Measurements from ENCODE around the gene F7.

DNA sequence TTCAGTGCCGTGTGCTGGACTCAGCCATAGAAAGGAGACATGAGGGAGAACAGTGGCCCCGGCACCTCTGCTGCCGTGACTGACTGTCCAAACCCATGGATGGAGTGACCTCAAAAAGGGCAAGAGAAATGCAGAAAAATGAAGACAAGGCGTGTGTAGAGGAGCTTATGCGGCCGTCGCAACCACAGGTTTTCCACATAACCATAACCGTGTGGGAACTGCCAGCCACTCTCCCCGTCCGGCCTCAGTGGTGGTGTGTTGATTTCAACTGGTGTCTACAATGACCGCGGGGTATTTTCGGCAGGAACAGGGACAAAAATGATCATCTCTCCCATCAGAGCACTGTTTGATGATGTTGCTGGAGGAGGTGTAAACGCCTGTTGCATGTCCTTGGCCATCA, 42.9 kb upstream of the F7 start:
- TF ChIP-seq, protein P1, sequence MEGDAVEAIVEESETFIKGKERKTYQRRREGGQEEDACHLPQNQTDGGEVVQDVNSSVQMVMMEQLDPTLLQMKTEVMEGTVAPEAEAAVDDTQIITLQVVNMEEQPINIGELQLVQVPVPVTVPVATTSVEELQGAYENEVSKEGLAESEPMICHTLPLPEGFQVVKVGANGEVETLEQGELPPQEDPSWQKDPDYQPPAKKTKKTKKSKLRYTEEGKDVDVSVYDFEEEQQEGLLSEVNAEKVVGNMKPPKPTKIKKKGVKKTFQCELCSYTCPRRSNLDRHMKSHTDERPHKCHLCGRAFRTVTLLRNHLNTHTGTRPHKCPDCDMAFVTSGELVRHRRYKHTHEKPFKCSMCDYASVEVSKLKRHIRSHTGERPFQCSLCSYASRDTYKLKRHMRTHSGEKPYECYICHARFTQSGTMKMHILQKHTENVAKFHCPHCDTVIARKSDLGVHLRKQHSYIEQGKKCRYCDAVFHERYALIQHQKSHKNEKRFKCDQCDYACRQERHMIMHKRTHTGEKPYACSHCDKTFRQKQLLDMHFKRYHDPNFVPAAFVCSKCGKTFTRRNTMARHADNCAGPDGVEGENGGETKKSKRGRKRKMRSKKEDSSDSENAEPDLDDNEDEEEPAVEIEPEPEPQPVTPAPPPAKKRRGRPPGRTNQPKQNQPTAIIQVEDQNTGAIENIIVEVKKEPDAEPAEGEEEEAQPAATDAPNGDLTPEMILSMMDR (IDR thresholded peaks at IDR 0.05 in 8 of 11, conservative IDR thresholded peaks at IDR 0.05 in 3 of 11) = no peak
- TF ChIP-seq POLR2AphosphoS5 (IDR thresholded peaks at IDR 0.05) = no peak
- no peak for TF ChIP-seq POLR2A (IDR thresholded peaks at IDR 0.05)

Data from spleen (tissue), 7 donors.